GM12865 (cell line): ENCODE measurements around the gene UBXN11.

ENCODE experiments used
- DNase-seq: peaks from one replicate; pipeline ENCODE4 v3.0.0; 2010; ENCODE audit warnings: low read depth
- H3K4me3 ChIP-seq: 2 replicates; pipeline ENCODE4 v1.5.1; 2011; ENCODE audit warnings: mild to moderate bottlenecking, low read depth, low read length, control low read depth
- CTCF ChIP-seq: IDR thresholded peaks from 2 replicates; pipeline ENCODE4 v1.5.1; 2011; ENCODE audit warnings: low read length, control low read depth, low read depth, inconsistent platforms; ENCODE audit not compliant: insufficient read depth; ENCODE audit errors: missing control alignments

UBXN11 gene

GRCh38 chr1:26345718-26346117 is 39.3 kb upstream of the UBXN11 start:
- TF ChIP-seq CTCF = no peak
- no peak for DNase-seq
- no peak overlapping the region for H3K4me3 ChIP-seq

GRCh38 chr1:26344147-26344920 is 37.9 kb upstream of the UBXN11 start:
- no peak for TF ChIP-seq CTCF
- no peak for DNase-seq
- H3K4me3 ChIP-seq = no peak overlapping the region

GRCh38 chr1:26340047-26340481 is 33.6 kb upstream of the UBXN11 start:
- TF ChIP-seq CTCF = no peak
- H3K4me3 ChIP-seq = no peak overlapping the region
- DNase-seq = no peak

- no peak overlapping the region for H3K4me3 ChIP-seq
- no peak for DNase-seq
- no peak for TF ChIP-seq CTCF
Measured at GRCh38 chr1:26338670-26339069, 32.2 kb upstream of the UBXN11 start.

GRCh38 chr1:26337625-26338024 is 31.2 kb upstream of the UBXN11 start:
- H3K4me3 ChIP-seq = no peak overlapping the region
- no peak for DNase-seq
- TF ChIP-seq CTCF = no peak

GRCh38 chr1:26337206-26337535 is 30.7 kb upstream of the UBXN11 start:
- TF ChIP-seq CTCF = no peak
- DNase-seq = no peak
- H3K4me3 ChIP-seq = no peak overlapping the region
